Sigmoid colon (tissue), 4 donors: ENCODE results near the gene ATP6V0E2.

Experiments used
- CTCF ChIP-seq, 4 experiments: fragments of 450-650 bp in 3 of 4; fragments of 200-600 bp in 1 of 4; IDR thresholded peaks; one replicate each; pipeline ENCODE4 v1.5.1; 2016 to 2019; ENCODE audit warnings: antibody characterized with exemption in 4 of 4, mild to moderate bottlenecking in 3 of 4, moderate library complexity in 2 of 4
- EP300 ChIP-seq, 4 donors: sonication (generic); formaldehyde crosslinking; IDR thresholded peaks; one replicate each; pipeline ENCODE4 v1.6.1; 2017; ENCODE audit warnings: antibody characterized with exemption in 4 of 4

GRCh38 chr7:149836434-149836833 lies 37.3 kb upstream of the ATP6V0E2 start:
- no peak for TF ChIP-seq CTCF (IDR thresholded peaks at IDR 0.05)
- no peak for TF ChIP-seq EP300 (IDR thresholded peaks at IDR 0.05)
